GM19025 (cell line): ENCODE results near the gene NHSL2.

Experiments used
- ATAC-seq: cut with Tn5 transposase; IDR thresholded peaks from one replicate; pipeline ENCODE4 v1.9.1; 2021; ENCODE audit warnings: mild to moderate bottlenecking, low read depth, moderate library complexity; ENCODE audit not compliant: unreplicated experiment

NHSL2 gene

GRCh38 chrX:71978164-71978563 is 67.5 kb downstream of the NHSL2 start:
- no peak for ATAC-seq

GRCh38 chrX:71989768-71990426 is 79.3 kb downstream of the NHSL2 start:
- ATAC-seq: no peak

- no peak for ATAC-seq
These were observed 79.9 kb downstream of the NHSL2 start for GRCh38 chrX:71990518-71990917.

GRCh38 chrX:71991164-71991563 is 80.5 kb downstream of the NHSL2 start:
- ATAC-seq: no peak

GRCh38 chrX:71992711-71993110 is 82.1 kb downstream of the NHSL2 start:
- ATAC-seq: no peak

- no peak for ATAC-seq
These were observed 82.7 kb downstream of the NHSL2 start for GRCh38 chrX:71993371-71993770.

GRCh38 chrX:71994601-71995000 is 84.0 kb downstream of the NHSL2 start:
- ATAC-seq: no peak

DNA sequence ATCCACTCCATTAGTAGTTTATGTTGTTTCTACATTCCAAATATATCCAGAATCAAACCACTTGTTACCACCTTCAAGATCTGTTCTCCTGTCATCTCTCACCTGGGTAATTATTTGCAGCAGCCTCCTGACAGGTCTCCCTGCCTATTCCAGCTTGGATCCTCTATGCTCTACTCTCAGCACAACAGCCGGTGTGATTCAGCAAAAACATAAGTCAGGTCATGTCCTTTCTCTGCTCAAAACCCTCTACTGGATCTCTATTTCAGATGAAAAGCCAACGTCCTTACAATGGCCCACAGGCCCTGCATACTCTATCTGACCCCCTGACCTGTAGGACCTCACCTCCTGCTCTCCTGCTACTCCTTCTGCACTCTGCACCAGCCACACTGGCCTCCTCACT is 84.5 kb downstream of the NHSL2 start:
- ATAC-seq: no peak

DNA sequence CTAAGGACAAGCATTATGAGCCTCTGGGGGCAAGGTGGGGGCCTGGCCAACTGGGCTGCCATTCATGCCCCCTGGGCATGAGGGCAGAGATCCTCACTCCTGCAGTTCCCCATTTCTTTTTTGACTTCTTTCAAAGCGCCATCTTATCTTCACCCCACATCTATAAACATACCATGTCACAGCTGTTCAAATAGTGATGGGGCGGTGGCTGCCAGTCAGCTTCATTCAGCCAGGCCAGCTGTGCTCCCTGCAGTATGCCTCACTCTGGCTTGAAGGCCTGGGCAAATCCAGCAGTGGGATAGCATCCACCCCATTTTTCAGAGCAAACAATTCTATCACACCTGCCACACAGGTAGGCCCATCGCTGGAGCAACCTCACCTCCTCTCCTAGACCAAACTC is 85.5 kb downstream of the NHSL2 start:
- no peak for ATAC-seq

DNA sequence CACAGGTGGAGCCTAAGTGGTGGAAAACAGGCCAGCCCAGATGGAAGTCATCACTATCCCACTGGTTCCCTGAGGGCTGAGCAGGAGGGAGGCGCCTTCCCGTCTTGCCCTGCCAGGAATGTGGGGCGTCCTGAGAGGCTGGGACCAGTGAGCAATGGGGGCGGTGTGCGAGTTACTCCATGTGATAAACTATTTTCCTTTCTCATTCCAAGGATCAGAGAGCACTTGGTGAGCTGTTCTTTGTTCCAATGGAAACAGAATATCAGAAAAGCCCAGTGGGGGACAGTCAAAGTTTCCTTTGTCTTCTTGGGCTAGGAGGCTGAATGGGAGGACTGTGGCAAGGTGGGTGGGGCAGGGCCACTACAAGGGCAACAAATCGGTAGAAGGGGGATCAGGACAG is 86.2 kb downstream of the NHSL2 start:
- no peak for ATAC-seq

GRCh38 chrX:71997320-71997719 is 86.7 kb downstream of the NHSL2 start:
- no peak for ATAC-seq

DNA sequence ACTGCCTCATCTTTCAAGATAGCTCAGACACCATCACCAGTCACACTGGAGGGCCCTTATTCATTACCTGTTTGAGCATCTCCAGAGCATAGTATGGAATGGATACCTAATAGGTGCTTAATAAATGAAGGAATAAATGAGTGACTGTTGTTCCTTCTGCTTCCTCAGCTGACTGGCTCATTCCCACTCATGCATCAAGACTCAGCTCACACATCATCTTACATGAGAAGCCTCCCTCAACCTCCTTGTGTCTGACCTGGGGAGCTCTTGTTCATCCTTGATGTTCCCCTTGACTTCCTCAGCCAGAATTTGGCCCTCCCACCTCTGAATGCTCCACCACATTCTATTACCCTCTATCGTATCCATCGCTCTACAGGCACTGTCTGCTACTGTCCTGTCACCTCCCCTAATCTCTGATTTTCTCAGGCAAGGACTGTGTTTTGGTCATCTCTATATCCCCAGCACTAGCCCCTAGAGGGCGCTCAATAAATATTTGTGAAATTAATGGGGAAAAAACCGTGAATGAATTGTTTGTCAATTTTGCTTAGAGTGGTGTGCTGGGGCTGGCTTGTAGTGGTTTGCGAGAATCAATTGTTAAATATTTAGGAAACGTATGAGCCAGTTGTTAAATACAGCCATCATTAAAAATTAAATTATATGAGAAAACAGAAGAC is 88.3 kb downstream of the NHSL2 start:
- no peak for ATAC-seq

GRCh38 chrX:71999535-71999934 is 88.9 kb downstream of the NHSL2 start:
- no peak for ATAC-seq

DNA sequence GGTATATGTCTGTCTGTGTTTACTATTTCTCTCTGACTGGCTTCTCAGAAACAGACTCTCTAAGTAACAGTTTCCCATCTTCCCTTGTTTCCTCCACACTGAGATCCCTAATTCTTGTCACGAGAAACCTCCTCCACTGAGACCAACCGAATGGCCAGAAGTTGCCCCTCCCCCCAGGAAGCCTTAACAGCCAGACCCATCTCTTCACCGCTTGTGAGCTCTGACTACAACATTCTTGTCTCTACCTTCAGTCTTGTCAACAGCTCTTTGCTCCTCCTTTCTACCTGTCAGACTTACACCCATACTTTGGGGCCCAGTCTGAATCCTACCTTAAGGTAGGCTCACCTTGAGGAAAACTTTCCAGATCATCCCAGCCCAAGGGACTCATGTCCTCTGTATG is 90.8 kb downstream of the NHSL2 start:
- no peak for ATAC-seq

DNA sequence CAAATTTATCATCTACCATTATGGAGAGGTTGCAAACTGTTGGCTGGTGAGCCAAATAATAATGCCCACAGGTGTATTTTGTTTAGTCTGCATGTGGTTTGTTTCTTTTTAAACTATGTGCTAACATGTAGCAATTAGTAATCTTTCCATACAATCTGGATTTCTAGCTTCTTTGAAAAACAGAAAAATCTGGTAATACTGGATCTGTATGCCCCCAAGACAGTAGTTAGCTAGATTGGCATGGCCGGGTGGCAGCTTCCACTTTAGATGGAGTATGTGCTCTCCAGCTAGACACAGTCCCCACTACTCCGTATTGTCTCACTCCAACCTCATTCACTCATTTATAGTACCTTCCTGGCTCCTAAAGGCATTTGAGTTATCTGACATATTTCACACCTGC is 91.3 kb downstream of the NHSL2 start:
- ATAC-seq: no peak

DNA sequence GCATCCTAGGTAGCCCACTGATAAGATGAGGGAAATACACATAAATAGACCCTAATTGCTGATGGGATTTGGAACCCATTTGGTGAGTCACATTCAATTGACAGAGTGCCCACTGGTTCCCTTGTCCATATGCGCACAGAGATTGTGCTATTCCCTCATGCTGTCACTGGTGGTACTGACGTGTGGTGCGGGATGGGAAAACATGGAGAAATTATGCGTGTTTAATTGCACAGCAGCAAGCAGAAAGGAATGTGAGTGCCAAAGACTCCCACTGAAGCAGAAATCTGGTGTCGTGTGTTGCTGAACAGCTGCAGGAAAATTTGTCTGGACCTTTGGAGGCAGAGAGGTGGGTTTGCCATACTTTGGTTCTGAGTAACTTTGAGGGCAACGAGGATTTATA is 92.2 kb downstream of the NHSL2 start:
- no peak for ATAC-seq

DNA sequence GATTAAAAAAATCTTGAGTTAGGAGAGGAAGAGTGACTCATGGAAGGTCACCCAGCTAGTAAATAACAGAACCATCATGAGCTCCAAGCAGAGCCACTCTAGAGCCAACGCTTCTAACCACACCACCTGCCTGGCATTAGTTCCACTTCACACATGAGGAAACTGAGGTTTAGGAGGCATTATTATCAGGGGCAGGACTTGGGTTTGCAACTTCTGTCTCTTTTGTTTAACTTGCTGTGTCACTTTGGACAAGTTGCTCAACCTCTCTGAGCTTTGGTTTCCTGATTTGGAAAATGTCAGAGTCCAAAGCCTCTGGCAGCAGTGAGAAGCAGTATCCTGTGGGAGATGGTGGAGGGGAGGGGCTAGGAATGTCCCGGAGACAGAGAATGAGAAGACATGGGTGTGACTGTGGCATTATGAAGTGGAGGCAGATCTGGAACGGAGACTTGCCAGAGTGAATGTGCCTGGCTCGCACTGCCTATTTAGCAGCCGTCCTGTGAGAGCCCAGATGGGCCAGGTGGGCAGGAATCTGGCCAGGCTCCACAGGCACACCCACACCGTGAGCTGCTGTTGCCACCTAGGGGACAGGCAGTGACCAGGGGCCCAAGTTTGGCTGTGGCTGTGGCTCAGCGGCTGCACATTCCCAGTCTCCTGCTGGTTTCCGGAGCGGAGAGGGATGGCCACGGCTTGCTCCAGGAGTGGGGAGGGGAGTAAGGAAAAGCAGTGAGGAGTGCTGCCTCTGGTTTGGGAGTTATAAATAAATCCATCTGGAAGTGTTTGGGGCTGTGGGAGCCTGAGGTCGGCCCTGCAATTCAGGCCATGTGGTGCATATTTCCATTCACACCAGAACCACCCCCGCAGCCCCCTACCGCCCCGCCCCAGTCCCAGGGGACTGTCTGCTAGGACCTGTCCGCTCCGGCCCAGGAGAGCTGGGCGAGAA is 93.4 kb downstream of the NHSL2 start:
- ATAC-seq: no peak

GRCh38 chrX:72005046-72005445 is 94.4 kb downstream of the NHSL2 start:
- ATAC-seq: no peak

- ATAC-seq: no peak
These were observed 95.8 kb downstream of the NHSL2 start for GRCh38 chrX:72006461-72006860.

DNA sequence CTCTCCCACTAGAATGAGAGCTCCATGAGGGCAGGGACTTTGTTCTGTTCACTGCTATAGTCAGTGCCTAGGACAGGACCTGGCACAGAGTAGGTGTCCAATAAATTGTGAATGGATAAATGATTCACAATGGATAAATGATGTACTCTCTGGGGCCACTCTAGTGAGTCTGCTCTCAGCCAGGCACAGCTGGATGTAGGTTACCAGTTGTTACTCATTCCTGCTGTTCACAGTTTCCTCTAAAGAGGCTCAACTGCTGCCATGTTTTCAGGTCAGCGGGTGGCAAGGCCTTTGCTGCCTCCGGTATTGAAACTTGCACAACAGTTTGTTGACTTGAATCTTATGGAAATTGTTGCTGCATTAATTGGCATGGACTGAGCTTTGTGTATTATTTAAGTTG is 99.1 kb downstream of the NHSL2 start:
- ATAC-seq: no peak

DNA sequence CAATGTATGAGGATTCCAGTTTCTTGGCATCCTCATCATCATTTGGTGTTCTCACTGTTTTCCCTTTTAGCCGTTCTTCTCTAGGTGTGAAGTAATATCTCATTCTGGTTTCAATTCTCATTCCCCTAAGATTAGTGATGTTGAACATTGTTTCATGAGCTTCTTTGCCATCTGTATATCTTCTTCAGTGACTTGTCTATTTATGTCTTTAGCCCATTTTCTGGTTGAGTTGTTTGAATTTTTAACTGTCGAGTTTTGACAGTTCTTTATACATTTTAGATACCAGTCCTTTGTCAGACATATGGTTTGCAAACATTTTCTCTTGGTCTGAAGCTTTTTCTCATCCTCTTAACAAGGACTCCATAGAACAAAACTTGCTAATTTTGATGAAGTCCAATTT is 101.1 kb downstream of the NHSL2 start:
- ATAC-seq: no peak
